Mucosa of gallbladder (tissue), 1 donor: ENCODE results near the gene PARM1. TPM values are rescaled to one million over a fixed set of nuclear protein-coding genes. Genes with fewer than 3 reads are reported as not detected.

Experiments
- DNase-seq: peaks from one replicate; pipeline ENCODE4 v3.0.0-alpha.2; 2020; ENCODE audit warnings: low spot score
- total RNA-seq: library from RNA; stranded (reverse); gene quantifications from one replicate; pipeline ENCODE4 v1.2.1, GENCODE V29; 2021
- donor health status: DM: no; HTN: no; CAD: no.

The PARM1 gene, protein sequence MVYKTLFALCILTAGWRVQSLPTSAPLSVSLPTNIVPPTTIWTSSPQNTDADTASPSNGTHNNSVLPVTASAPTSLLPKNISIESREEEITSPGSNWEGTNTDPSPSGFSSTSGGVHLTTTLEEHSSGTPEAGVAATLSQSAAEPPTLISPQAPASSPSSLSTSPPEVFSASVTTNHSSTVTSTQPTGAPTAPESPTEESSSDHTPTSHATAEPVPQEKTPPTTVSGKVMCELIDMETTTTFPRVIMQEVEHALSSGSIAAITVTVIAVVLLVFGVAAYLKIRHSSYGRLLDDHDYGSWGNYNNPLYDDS
- 92.3 TPM for total RNA-seq

DNA sequence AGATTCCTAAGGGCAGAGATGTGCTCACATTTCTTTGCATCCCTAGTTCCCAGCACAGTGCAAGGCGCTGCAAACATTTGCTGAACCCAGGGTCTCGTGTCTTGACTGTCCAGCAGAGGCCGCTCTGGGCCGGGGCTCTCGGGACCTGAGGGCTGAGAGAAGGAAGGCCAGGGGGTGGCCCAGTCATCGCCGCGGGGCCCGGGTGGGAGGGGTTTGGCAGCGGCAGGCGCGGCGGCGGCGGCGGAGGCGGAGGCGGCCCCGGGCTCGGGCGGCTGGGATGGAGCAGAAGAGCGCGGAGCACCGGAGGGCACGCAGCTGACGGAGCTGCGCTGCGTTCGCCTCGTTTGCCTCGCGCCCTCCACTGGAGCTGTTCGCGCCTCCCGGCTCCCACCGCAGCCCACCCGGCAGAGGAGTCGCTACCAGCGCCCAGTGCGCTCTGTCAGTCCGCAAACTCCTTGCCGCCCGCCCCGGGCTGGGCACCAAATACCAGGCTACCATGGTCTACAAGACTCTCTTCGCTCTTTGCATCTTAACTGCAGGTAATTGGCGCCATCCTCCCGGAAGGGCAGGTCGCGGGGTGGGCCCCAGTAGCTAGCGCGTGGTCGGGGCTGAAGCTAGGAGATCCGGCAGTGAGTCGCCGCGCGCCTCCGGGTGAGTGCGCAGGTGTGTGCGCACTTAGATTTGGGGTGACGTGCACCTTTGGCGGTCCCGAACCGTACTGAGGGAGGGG lies at the start of gene PARM1:
Gene PARM1, plus strand, starts transcription at position 285 of the 730 bp plus-strand sequence. Its CDS starts 212 bp downstream, at position 497.
- DNase-seq, result peak; percentile 93

DNA sequence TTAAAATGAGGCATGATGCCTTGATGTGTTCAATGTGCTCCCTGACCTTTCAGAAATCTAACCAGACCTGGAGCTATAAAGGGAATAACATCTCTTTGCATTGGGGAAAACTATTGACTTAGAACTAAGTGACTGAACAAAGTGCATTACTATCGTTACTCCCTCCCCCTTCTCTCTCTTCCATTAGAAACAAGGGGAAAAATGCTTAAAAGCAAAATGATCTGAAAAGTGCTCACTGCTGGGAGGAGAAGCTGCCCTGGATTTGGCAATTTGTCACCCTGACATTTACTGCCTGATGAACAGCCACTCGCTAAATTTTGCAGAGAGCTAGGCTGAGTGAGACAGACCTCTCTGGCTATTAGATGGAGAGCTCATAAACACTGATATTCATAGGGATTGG lies 48.6 kb upstream of the PARM1 start:
- DNase-seq, result no peak

GRCh38 chr4:74886484-74886883 lies 46.4 kb upstream of the PARM1 start:
- no peak for DNase-seq

DNA sequence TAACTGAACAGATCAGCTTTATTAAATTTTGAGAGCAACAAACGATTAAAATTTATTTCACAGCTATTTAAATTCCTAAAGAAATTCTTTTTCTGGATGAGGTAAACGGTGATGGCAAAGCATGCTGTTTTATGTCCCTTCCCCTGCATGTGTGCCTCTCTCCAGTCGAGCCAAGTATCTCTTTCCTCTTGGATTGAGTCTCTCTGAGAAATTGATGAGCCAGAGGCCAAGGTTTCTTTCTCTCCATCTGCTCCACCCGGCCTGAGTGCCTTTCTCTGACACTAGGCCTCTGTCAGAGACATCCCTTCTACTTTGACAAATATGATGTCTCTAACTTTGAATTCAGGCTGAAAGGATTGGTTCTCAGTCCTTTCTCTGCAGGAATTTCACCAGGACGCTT lies 42.6 kb upstream of the PARM1 start:
- no peak for DNase-seq

DNA sequence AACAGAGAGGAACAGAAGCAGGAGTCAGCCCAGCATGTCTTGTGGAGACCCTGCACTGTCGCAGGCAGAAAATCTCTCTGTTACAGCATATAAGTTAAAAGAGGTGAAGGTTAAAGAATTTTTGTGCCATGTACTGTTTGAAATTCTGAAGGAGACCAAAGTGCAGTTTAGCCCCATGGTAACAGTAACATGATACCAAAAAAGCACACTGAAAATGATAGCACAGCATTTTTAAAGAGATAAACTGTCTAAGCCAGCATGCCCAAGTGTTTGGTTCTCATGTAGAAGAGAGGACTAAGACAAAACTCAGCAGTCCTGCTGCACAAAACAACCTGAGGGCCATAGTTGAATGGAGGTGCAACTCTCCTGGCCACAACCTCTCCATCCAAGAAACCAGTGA lies 41.9 kb upstream of the PARM1 start:
- no peak for DNase-seq

DNA sequence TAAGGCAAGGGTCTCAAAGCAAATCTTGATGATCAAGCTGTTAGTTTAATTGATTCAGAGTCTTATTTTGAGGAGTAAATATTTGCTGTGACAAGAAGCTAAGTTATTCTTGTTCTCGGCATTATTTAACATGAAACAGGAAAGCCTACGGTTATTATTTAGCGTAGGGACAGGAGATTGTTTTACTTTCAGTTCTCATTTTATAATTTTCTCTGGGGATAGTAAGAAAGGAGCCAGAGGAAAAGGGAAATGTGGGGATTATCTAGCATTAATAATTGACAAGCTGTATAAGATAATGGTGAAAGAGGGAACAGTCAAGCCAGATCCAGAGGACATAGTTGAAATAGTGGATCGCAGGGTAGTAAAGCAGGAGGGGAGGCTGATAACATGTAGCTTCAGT lies 39.7 kb upstream of the PARM1 start:
- DNase-seq, result no peak

GRCh38 chr4:74896595-74896994 lies 36.3 kb upstream of the PARM1 start:
- no peak for DNase-seq

GRCh38 chr4:74897386-74897785 lies 35.5 kb upstream of the PARM1 start:
- no peak for DNase-seq

- DNase-seq, result no peak
Observed at GRCh38 chr4:74900862-74901261, 32.1 kb upstream of the PARM1 start.

GRCh38 chr4:74904509-74905065 lies 28.3 kb upstream of the PARM1 start:
- DNase-seq, result no peak

GRCh38 chr4:74906771-74907170 lies 26.1 kb upstream of the PARM1 start:
- no peak for DNase-seq

DNA sequence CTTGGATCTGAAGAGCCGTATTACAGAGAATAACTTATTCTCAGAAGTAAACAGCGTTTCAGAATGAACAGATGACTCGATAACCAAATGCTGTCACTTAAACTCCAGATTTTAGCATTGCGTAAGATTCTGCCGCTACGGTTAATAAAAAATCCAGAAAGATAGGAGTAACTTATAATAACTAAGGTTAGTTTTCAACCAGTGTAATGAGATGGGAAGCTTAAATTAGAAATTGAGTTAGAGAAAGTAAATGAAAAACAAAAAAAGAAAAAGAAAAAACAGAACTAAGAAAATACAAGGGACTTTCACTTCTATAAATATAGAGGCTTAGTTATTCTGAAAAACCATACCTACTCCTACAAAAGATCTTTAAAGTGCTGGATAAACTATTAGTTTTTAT lies 13.1 kb upstream of the PARM1 start:
- no peak for DNase-seq

DNA sequence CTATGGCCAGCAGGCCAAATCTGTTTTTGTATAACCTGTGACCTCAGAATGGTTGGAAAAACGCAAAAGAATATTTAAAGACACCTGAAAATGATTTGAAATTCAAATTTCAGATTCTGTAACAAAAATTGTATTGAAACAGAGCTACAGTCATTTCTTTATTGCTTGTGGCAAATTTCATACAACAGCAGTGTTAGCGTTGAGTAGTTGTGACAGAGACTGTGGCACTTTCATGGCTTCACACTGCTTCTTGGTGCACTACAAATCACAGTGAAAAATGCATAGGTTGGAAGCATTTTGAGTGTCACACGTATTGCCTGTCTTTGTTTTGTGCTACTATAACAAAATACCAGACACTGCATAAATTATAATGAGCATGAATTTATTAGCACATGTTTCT lies 12.2 kb upstream of the PARM1 start:
- DNase-seq, result no peak

- DNase-seq, result no peak
Observed at GRCh38 chr4:74921490-74921889, 11.4 kb upstream of the PARM1 start.

DNA sequence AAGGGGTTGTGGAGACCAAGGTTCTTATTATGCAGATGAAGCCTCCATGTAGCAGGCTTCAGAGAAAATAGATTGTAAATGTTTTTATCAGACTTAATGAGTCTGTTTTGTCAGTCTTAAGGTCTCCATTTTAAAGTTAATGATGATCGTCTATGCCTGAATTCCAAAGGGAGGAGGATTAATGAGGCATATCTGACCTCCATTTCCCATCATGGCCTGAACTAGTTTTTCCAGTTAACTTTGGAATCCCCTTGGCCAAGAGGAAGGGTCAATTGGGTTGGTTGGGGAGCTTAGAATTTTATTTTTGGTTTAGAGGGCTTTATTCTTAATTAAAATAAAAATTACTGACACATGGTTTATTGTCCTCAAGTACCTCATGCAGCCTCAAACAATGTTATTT lies 6.9 kb upstream of the PARM1 start:
- no peak for DNase-seq

- DNase-seq, result no peak
Observed at GRCh38 chr4:74930162-74930561, 2.8 kb upstream of the PARM1 start.

DNA sequence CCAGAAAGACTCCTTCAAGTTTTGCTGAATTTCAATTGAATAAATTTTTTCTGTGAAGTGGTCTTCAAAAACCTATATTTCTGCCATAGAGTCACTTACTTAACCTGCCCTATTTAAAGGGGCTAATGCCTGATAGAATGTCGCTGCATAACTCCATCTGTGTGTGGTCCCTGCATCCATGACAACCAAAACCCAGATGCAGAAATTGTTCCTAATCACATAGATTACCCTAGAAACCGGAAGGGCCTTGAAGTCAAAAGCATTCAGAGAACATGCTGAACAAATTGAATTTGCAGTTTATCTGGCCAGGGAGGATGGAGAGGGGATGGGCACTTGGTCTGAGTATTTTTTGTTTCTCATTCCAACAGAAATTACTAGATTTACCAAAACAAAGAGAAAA lies 1.5 kb upstream of the PARM1 start:
- no peak for DNase-seq

DNA sequence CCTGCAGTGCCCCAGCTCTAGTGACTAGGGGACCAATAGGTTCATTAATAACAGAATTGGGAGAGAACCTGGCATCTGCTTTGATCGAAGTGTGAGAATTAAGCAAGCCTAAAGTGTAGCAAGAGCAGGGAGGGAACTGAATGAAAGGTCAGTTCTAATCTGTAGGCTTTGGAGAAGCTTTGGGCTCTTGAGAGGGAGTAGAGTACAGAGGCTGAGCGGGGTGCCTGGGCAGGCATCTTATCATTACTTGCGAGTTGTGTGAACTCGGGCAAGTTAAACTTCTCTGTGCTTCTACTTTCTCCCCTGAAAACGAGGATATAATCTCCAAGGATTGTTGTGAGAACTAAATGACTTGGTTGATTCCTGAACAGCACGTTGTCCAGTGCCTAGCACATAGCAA lies 906 bp upstream of the PARM1 start:
- DNase-seq, result no peak

GRCh38 chr4:74933562-74934015 lies 673 bp downstream of the PARM1 start:
- no peak for DNase-seq

- DNase-seq, result peak; percentile 53
Observed at GRCh38 chr4:74934016-74934831, 1.3 kb downstream of the PARM1 start.

GRCh38 chr4:74934888-74935287 lies 2.0 kb downstream of the PARM1 start:
- no peak for DNase-seq

- DNase-seq, result no peak
Observed at GRCh38 chr4:74941123-74941522, 8.2 kb downstream of the PARM1 start.
